ENCODE results near the gene LGALS16. TPM values are rescaled to one million over a fixed set of nuclear protein-coding genes. Genes with fewer than 3 reads are reported as not detected.

LGALS16 gene
- total RNA-seq, 1 experiment from 2014 or later = not detected

DNA sequence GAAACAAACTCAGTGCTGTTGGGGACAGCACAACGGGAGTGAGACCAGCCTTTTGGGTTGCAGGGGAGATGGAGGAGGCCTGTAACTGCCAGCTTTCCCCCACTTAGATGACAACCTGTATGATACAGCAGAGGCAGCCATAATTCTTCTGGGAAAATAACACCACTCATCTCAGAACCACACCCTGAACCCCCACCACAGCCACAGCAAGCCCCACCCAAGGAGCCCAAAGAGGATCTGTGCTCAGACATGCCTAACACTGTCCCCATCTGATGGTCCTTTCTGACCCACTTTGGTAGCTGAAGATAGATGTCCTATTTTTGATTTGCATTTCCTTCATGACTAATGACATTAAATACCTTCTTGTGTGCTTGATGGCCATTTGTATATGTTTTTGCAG, 38.0 kb upstream of the LGALS16 start:
- TF ChIP-seq, protein P1, sequence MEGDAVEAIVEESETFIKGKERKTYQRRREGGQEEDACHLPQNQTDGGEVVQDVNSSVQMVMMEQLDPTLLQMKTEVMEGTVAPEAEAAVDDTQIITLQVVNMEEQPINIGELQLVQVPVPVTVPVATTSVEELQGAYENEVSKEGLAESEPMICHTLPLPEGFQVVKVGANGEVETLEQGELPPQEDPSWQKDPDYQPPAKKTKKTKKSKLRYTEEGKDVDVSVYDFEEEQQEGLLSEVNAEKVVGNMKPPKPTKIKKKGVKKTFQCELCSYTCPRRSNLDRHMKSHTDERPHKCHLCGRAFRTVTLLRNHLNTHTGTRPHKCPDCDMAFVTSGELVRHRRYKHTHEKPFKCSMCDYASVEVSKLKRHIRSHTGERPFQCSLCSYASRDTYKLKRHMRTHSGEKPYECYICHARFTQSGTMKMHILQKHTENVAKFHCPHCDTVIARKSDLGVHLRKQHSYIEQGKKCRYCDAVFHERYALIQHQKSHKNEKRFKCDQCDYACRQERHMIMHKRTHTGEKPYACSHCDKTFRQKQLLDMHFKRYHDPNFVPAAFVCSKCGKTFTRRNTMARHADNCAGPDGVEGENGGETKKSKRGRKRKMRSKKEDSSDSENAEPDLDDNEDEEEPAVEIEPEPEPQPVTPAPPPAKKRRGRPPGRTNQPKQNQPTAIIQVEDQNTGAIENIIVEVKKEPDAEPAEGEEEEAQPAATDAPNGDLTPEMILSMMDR (conservative IDR thresholded peaks at IDR 0.05) = no peak
- no peak overlapping the region for H3T11ph ChIP-seq (ENCODE audit: low read length)
- no peak overlapping the region for H4K91ac ChIP-seq (ENCODE audit: insufficient read length, low read depth, low read length)
- H3K27ac Mint-ChIP-seq = no peak overlapping the region
- H4K8ac ChIP-seq (replicated peaks; ENCODE audit: insufficient read length, low read depth, low read length) = no peak overlapping the region
- H3K9ac ChIP-seq (ENCODE audit: extremely low read depth, insufficient read length, low read length) = no peak overlapping the region
- no peaks in the 10 kb centered on the region for H3K9me3 ChIP-seq (ENCODE audit: control insufficient read depth, low read depth, low read length)
- H3K27me3 Mint-ChIP-seq (ENCODE audit: low read depth) = peaks cover 37% of the 10 kb centered on the region
- no peaks in the 10 kb centered on the region for H3K4me1 ChIP-seq (ENCODE audit: insufficient read depth, low read length)
- no peaks in the 10 kb centered on the region for H4K20me1 ChIP-seq (ENCODE audit: control insufficient read depth, insufficient read depth, insufficient read length)
- no peak overlapping the region for H3K4me2 ChIP-seq (ENCODE audit: insufficient read depth, insufficient read length, low read length)
- no peak overlapping the region for H2BK5ac ChIP-seq (ENCODE audit: insufficient read length, low read length)
- H3K4me3 Mint-ChIP-seq = no peak overlapping the region
- peaks cover 20 to 22% of the 10 kb centered on the region in 2 experiments for H3K9me3 Mint-ChIP-seq
- H2AK5ac ChIP-seq (ENCODE audit: insufficient read length, low read length) = no peak overlapping the region
- no peaks in the 10 kb centered on the region for H3K79me1 ChIP-seq (ENCODE audit: insufficient read depth, low read depth, low read length, poor library complexity, severe bottlenecking)
- H3K27me3 ChIP-seq (ENCODE audit: insufficient read depth, low read length) = no peaks in the 10 kb centered on the region
- no peaks in the 10 kb centered on the region for H3K23me2 ChIP-seq (ENCODE audit: insufficient read length, low read depth, low read length, poor library complexity, severe bottlenecking)
- no peak overlapping the region for H3K27ac ChIP-seq (ENCODE audit: insufficient read length, low read depth, low read length)
- no peak overlapping the region; the same call in 1 of the 2 replicates for H3K14ac ChIP-seq (ENCODE audit: insufficient read depth, low read length)
- H2BK120ac ChIP-seq (ENCODE audit: low read depth, low read length, poor library complexity, severe bottlenecking) = no peak overlapping the region
- no peak overlapping the region for H2BK12ac ChIP-seq (ENCODE audit: insufficient read length, low read depth, low read length)
- no peak overlapping the region for H2AFZ ChIP-seq (ENCODE audit: low read length)
- H3K56ac ChIP-seq (ENCODE audit: insufficient read length, low read depth, low read length) = no peak overlapping the region
- no peak overlapping the region for H3K4ac ChIP-seq (ENCODE audit: low read depth, low read length)
- H4K5ac ChIP-seq (ENCODE audit: insufficient read length, low read depth, low read length) = no peak overlapping the region
- H2BK20ac ChIP-seq (ENCODE audit: low read depth, low read length, poor library complexity, severe bottlenecking) = no peak overlapping the region
- H3K36me3 Mint-ChIP-seq (ENCODE audit: insufficient read depth in 1 of 3, low read depth in 3 of 3) = peaks cover 0 to 6% (median 4%) of the 10 kb centered on the region in 3 experiments; a peak in 2 of 7 replicates
- WGBS (ENCODE audit: extremely low coverage, insufficient read length, low lambda C conversion rate) = no CpG with 5 or more reads among the region's 1 CpG
- no peak overlapping the region for H2BK15ac ChIP-seq (ENCODE audit: low read depth, low read length)
- H3K79me2 ChIP-seq (ENCODE audit: insufficient read depth, low read length) = no peaks in the 10 kb centered on the region
- H3K4me1 Mint-ChIP-seq = no peaks in the 10 kb centered on the region
- no peak for DNase-seq
- no peak overlapping the region for H3K23ac ChIP-seq (ENCODE audit: insufficient read length, low read depth, low read length)
- H3K18ac ChIP-seq (ENCODE audit: insufficient read length, low read depth, low read length) = no peak overlapping the region

Data from H9 (cell line).